GM12865 (cell line): Measurements from ENCODE around the gene RACK1.

Experiments
- DNase-seq: peaks from one replicate; pipeline ENCODE4 v3.0.0; 2010; ENCODE audit warnings: low read depth
- H3K4me3 ChIP-seq: 2 replicates; pipeline ENCODE4 v1.5.1; 2011; ENCODE audit warnings: mild to moderate bottlenecking, low read depth, low read length, control low read depth
- CTCF ChIP-seq: IDR thresholded peaks from 2 replicates; pipeline ENCODE4 v1.5.1; 2011; ENCODE audit warnings: low read length, control low read depth, low read depth, inconsistent platforms; ENCODE audit not compliant: insufficient read depth; ENCODE audit errors: missing control alignments

RACK1 gene

GRCh38 chr5:181261320-181262049 lies 17.8 kb upstream of the RACK1 start:
- no peak for TF ChIP-seq CTCF
- DNase-seq = peak; percentile 85

GRCh38 chr5:181260720-181261319 lies 17.1 kb upstream of the RACK1 start, which contains the start of gene TRIM52:
Gene TRIM52, minus strand, starts transcription at chr5:181261143. Its CDS starts 330 bp downstream, at chr5:181260813.
- H3K4me3 ChIP-seq = peak within 1 kb of the TSS; percentile 90
- TF ChIP-seq CTCF = no peak
- peak; percentile 96 for DNase-seq

More at GRCh38 chr5:181261320-181262049, 17.8 kb upstream of the RACK1 start:
- H3K4me3 ChIP-seq = peak overlapping the region; percentile 90

- TF ChIP-seq CTCF = no peak
- DNase-seq = no peak
- peak overlapping the region; percentile 90 for H3K4me3 ChIP-seq
Measured at GRCh38 chr5:181259974-181260719, 16.4 kb upstream of the RACK1 start.

- peak overlapping the region; percentile 90 for H3K4me3 ChIP-seq
- DNase-seq = no peak
- no peak for TF ChIP-seq CTCF
Measured at GRCh38 chr5:181259283-181259682, 15.6 kb upstream of the RACK1 start.

GRCh38 chr5:181258576-181258975 lies 14.9 kb upstream of the RACK1 start:
- H3K4me3 ChIP-seq = peak overlapping the region; percentile 90
- no peak for TF ChIP-seq CTCF

GRCh38 chr5:181255836-181256578 lies 12.3 kb upstream of the RACK1 start:
- no peak for DNase-seq
- no peak overlapping the region for H3K4me3 ChIP-seq
- TF ChIP-seq CTCF = no peak

More at GRCh38 chr5:181258576-181258975, 14.9 kb upstream of the RACK1 start:
- no peak for DNase-seq
